Glomerular visceral epithelial cell (primary cell): ENCODE data around the gene SPOCK1.

Experiments used
- DNase-seq: peaks from one replicate; pipeline ENCODE4 v3.0.0-alpha.2; 2016; ENCODE audit errors: extremely low spot score

The SPOCK1 gene

DNA sequence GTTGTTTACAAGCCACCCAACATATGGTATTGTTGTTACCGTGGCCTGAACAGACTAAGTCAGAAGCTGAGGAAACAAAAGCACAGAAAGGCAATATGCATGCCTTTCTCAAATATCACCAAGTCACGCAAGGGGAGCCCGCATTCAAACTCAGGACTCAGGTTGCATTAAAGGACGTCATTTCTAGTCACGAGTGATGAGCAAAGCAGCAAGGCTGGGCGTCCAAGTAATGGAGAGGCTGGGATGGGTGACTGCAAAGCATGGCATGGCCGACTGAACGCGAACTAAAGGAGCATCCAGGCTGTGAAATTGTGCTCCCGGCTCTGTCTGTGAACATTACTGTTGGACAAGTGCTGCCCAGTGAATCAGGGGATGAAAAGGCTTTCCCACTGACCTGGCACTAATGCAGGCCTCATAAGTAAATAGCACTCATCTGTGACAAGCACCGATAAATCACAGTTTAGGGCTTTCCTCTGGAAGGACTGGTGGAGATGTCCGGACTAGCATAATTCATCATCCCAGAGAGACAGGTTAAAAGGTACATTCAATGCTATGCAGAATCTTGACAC, 202.8 kb downstream of the SPOCK1 start:
- peak; percentile 91 for DNase-seq

DNA sequence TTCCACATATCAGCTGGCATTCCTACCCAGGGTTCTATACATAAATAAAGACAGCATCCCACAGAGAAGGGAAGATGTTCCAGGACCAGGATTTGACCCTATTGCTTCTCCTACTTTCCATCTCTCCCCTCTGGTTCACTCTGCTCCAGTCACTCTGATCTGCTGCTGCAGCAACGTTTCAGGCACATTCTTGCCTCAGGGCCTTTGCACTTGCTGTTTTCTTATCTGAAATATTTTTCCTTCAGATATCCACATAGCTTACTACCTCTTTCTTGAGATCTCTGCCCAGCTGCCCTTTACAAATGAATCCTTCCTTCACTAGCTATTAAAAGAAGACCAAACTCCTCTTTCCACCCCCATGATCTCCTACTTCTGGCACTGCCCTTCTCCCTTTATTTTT, 204.5 kb downstream of the SPOCK1 start:
- no peak for DNase-seq

DNA sequence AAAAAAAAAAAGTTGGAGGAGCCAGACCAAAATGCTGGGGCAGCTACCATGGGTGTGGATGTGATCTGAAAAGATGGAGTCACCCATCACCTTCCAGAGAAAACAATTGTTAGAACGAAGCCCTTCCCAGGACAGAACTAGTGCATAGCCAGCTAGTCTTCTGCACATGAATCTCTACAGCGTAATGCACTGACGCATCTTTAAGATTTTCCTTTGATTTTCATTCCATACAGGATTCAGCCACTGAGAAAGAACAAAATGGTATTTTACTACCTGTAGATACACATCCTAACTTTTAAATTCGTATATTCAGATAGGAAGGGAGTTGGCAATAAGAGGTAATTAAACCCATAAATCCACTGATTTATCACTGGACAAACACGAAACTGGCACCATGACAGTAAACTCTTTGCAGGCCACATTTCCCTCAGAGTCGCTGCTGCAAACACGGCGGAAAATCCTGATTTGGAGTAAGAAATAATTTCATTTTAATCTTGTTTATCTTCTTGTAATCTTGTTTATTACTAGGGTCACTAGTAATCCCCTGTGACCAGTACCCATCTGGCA, 206.6 kb downstream of the SPOCK1 start:
- no peak for DNase-seq

DNA sequence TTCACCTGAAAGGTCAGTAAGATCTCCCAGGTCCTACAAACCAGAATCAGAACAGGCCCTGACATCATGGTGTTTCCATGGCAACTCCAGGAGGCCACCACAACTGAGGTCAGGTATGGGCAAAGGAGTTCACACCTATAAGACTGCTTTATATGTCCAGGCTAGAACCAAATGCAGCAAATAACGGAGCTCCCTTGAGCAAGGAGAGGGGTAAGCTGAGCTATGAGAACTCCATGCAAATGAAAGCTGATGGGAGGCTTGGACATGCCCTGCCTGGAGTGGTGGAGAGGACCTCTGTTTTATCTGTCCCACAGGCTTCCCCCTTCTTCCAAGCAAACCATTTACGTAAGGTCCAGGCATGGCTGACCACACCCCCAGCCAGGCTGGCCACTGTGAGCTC, 207.7 kb downstream of the SPOCK1 start:
- DNase-seq: peak; percentile 13

DNA sequence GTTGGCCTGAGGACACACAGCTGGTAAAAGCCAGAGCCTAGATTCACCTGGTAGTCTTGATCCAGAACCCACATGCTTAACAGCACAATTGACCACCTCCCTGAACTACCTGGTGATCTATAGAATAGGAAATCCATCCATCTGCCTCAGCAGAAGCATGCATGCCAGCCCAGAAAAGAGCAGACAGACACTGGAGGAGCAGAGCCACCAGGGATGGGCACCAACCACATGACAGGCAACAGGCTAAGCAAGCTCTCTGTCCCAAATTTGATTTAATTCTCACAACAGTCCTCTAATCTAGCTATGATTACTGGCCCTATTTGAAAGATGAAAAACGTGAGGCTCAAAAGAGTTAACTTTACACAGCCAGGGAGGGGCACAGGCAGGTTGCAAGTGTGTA, 208.1 kb downstream of the SPOCK1 start:
- DNase-seq: no peak

DNA sequence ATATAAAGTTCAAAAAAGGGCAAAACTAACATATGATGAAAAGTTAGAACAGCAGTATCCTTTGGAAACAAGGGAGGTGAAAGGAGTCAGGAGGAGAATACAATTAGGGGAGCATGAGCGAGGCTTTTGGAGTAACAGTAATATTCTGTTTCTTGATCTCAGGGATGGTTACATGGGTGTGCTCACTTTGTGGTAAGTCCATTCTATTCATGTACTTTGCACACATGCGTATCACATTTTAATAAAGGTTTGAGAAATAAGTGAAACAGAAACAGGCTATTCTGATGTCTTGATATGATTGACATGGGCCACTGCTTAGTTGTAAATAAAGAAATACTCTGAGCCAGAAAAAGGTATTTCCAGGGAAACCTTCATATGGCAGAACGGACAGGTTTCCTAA, 208.8 kb downstream of the SPOCK1 start:
- DNase-seq: no peak

DNA sequence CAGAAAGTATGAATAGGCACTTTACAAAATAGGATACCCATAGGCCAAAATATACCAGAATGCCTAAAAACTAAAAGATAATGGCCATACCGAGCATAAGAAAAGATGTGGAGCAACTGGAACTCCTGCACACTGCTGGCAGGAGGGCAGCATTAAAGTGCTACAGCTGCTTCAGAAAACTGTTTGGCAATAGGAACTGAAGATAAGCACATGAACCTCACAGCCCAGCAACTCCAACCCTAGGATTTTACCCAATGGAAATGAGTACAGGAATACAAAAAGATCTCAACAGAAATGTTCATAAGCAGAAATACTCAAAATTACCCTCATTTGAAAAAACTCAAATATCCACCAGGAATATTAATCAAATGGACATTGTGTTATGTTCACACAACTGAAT, 209.3 kb downstream of the SPOCK1 start:
- DNase-seq: no peak

DNA sequence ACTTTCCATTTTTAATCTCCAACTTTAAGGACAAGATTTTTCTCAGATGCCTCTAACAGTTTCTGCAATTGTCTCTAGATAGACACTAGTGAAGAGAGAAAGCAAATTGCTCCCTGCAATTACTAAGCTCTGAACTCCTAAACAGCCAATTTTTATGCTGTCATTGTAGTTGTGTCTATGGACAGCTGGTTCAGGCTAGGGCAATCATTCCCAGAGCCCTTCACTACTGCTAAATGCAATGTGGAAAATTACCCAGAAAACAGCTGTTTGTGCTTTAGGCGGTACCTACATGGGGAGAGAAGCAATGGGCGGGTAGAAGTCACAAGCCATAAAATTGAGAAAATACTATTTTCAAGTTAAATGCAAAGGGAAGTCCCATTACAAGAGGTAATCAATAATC, 211.6 kb downstream of the SPOCK1 start:
- no peak for DNase-seq

DNA sequence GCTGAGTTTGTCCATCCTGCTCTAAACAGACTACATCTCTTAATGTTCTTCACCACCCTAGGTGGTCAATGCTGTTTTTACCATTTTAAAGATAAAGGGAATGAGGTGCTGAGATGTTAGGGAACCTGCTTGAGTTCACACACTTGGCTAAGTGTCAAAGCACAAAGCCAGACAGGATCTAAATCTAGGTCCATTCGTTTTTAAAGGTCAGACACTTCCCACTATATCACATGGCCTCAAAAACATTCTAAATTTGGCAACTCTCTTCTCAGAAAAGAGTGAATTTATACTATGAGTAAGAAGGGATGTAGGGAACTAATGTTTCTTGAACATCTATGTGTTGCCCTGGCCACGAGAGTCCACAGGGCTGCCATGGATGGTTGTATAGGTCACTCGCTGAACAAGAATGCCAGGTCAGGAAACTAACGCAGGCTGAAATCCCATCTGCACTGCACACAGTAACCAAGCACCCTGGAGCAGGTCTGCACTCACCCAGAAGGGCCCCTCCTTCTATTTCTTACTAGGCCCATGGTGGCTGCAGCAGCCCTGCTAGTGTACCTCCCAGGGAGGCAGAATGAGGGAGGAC, 213.0 kb downstream of the SPOCK1 start:
- no peak for DNase-seq

DNA sequence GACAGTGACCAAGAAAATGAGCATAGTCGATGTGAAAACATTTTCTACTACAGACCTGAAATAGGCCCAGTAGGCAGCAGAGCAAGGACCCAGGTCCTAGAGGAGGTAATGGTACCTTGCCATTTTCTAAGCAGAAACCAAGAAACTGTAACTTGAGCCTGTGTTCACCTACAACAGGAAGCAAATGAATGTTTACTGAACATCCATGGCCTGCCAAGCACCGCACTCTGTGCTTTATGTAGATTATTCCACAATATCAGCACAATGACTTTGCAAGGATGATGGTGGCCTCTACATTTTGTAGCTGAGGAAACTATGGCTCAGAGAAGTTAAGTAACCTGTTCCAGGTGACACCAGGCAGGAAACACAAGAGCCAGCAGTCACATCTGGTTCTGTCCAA, 215.3 kb downstream of the SPOCK1 start:
- no peak for DNase-seq

DNA sequence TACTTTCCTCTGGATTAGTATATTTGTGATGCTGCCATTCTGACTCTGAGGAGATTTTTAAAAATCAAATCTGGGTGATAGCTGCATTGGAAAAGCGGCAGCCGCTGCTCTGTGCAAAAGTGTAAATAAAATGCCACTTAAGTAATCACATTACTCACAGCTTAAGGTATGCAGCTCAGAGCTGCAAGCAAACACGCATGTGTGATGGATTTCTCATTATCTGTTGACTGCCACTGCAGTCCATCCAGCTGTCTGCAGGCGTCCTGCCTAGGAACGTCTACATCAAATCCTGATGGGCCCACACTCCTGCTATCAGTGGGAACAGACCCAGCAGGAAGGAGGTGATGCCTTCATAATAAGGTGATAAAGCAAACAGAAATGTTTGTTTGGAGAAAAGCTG, 216.9 kb downstream of the SPOCK1 start:
- DNase-seq: peak; percentile 19

DNA sequence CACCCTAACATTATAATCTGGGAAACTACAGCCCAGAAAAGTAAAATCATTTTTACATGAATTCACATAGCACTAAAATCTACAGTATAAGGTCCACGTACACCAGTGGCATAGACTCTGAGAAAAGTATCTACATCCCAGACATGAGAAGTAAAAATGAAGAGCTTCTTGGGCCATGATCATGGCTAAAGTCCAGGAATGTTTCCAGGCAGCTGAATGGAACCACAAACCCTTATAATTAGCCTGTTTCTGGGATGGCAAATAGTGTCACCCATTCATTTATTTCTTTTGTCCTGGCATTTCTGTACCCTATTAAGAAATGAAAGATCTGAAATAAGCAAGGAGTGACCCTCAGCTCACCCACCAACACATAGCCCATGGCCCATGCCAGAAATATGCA, 217.9 kb downstream of the SPOCK1 start:
- DNase-seq: no peak

DNA sequence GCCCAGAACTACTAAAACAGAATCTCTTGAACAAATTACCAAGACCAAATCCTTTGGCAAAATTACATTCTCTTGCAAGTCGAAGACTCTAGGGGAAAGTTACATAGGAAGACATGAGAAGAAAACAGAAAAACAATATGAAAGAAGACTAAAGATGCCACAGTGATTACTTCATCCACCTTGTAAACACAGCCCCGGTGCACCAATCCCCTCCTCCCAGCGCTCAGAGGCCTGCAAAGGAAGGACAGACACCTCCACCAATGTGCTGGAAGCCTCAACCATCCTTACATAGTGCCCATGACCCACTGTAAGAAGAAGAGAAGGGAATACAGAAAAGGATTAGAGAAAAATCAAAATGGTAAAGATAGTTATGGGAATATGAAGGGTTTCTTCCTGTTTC, 218.5 kb downstream of the SPOCK1 start:
- DNase-seq: no peak

DNA sequence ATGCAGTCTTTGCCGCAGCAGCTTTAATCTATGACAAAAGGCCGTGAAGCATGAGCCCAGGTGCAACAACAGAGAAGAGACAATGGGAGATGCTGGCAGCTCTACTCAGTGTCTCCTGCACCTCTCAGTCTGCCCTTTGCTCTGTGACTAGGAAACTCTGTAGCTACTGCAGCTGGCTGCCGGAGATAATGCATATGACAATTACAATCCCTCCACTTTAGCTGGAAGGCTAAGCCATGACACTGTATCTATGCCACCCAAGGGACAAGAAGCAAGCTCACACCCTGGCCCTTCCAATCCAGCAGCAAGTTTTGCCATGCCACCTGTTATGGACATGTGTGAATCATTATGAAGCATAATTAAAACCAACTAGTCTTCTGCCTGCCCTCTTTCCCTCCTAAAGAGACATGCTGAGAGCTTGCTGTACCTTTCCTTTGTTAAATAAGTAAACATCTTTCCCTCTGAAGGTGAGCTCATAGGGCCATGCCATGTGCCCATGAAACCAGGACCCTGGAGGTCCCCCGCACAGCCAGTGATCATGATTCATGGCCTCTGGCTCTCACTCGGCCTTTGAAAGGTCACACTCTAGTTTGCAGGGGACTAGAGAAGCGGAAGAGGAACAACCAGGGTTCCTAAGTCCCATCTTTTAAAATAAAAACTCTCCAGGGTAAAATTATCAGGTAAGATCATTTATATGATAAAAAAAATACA, 219.4 kb downstream of the SPOCK1 start:
- DNase-seq: no peak

DNA sequence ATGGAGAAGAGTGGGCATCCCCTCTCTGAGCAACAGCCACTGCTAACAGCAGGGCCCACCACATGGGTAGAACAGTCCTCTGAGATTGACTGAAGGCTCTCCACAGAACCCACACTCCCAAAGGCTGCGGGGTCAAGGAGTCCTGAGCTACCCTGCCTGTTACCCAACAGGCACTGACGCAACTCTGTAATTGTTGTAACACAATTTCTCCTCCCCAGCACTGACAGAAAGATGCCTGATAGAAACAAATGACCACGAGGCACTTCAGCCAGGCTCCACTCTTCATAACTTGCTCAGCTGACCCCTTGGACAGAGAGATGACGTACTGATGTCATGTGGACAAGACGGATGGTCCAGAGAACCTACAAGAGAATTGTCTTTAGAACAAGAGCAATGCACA, 220.7 kb downstream of the SPOCK1 start:
- DNase-seq: no peak

DNA sequence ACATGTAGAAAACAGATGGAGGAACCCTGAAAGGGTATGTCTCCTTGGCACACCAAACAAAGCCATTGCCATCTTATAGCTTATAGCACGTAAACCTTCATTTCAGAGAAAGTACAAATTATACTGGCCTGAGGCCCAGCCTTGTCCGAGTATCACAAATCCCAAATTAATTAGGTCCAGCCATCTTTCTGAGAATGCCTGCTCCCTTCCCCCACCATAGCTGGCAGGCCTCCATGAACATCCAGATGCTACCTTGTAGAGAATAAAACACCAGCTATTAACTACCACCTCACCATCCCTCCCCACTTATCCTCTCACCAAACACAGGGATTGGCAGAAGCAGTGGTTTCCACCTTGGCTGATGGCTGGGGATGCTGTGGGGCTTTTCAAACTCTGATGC, 224.0 kb downstream of the SPOCK1 start:
- DNase-seq: no peak

DNA sequence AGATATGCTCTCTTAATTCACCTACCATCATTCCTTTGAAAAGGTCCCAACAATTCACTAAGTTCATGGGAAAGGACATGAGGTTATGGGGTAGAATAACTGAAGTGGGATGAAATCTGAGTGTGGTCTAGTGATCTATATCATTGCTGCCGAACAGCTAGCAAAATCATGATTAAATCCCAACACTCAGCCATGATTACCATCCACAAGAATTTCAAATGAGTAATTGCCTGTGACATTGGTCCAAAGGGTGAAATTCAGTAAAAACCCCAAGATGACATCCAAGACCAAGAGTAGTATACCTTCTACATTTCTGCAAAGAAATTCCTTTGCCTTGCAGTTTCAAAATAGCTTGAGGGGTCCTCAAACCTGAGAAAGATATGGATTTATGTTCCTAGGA, 225.6 kb downstream of the SPOCK1 start:
- peak; percentile 35 for DNase-seq

DNA sequence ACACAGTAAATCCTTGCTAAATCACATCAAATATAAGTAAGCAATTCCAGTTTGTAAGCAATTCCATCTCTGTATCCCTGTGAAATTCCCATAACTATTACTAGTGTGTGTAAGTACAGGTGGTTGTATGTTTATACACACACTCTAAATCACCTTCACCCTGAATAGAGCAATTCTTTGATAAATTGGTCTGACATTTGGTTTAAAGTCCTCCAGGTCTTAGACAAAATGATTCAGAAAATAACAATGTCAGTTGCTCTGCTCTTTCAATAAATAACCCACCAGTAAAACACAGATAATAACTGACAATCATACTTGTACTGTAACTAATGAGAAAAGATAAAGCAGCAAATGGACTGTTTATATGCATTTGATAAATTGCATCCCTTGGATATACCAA, 226.3 kb downstream of the SPOCK1 start:
- DNase-seq: no peak

DNA sequence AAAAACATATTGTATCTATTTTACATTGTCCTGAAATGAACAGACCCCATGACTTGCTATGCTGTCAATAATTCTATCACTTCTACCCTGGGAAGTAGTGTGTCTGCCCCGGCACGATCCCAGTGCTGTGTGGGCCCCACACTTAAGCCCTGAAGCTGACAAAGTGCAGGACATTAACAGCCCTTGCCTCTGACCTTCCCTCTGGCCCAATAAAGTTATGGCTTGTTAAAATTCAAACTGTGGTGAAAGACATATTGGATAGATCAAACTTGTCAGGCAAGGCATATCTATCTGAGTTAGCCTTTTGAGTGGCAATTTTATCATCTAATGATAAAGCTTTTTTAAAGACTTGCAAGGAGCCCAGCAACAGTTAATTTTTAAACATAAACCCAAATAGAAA, 229.2 kb downstream of the SPOCK1 start:
- DNase-seq: no peak

DNA sequence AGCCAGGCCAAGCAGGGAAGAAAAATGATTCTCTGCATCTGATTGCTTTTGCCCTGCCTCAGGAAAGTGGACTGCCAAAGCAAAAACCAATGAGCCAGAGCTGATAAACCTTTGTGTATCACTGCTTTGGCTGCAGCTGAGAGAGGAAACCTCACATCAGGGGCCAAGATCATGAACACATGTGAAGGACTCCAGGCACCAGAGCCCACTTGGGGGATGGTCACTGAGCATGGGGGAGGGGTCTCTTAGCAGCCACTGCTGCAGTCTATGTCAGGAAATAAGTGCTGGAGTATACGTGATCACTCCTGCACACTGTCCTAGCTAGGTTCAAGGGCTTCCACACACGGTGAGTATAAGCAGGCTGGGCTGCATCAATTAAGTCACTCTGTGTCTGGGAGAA, 229.9 kb downstream of the SPOCK1 start:
- DNase-seq: no peak

DNA sequence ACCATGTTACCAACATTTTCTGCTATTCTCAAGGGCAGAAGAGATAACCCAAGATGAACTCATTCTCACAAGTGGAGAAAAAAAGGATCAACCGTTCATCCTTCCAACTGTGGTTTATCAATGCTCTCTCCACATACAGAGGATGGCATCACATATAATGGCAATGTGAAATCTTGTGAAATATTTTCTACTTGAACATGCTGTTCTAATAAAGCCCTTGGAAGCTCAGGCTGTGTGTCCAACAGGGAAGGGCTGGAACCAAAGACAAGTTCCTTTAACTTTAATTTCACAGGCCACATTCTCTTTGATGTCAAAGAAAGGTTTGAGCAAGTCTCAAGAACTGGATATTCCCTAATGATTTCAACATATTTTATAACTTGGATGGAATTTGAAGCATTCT, 230.5 kb downstream of the SPOCK1 start:
- no peak for DNase-seq

DNA sequence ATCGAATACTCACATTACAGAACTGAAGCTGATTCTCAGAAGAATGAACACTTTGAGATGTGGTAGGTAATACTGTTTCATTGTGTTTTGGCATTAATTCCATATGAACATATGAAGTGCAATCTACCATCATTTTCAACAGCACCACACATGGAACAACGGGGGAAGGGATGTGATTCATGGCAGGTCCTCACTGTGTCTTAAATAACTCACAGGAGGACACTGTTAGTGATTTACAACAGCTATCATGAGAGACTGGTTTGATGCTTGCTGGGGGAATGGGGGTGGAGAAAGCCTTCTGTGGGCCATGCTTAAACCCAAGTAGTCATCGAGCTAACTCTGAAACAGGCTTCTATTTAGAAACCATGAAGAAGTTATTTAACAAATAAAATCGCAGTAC, 232.9 kb downstream of the SPOCK1 start:
- DNase-seq: no peak

DNA sequence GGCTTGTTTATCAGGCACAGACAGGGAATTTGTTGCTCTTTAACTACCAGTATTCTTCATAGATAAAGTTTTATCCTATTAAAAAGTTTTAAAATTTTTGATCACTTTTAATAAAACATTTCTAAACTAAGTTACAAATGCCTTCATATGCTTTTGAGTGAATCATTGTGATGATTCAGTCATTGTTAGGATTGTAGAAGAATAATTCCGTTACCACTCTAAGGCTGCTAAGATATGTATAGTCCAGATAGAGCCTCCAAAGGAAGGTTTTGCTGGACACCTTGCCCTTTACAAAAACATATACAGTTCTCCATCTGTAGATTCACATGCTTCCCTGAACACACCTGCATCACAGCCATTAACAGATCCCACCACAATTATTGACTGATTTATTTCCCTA, 233.7 kb downstream of the SPOCK1 start:
- no peak for DNase-seq
